Suppressor macrophage (primary cell): Measurements from ENCODE around the gene ATP6V1D.
"Not testable (repeated sequence)": the region's sequence is repeated elsewhere in the genome, so short reads cannot be mapped to it uniquely, and the experiment has no call there.

Experiments
- DNase-seq, 4 experiments: peaks; one replicate each; pipeline ENCODE4 v3.0.0-alpha.2; 2020 to 2022

Gene ATP6V1D

GRCh38 chr14:67370830-67371229 is 11.2 kb upstream of the ATP6V1D start:
- no peak for DNase-seq

GRCh38 chr14:67365476-67365875 is 5.9 kb upstream of the ATP6V1D start:
- no peak for DNase-seq

GRCh38 chr14:67360470-67361206 is 1.0 kb upstream of the ATP6V1D start:
- no peak for DNase-seq

GRCh38 chr14:67358924-67359774 is 455 bp downstream of the ATP6V1D start:
- peak; percentile 18 to 36 (median 30) for DNase-seq

GRCh38 chr14:67357969-67358354 is 1.6 kb downstream of the ATP6V1D start:
- peak; percentile 20 to 54 (median 38) for DNase-seq

GRCh38 chr14:67357186-67357968 is 2.2 kb downstream of the ATP6V1D start:
- DNase-seq, result peak; percentile 26 to 60 (median 44)

DNA sequence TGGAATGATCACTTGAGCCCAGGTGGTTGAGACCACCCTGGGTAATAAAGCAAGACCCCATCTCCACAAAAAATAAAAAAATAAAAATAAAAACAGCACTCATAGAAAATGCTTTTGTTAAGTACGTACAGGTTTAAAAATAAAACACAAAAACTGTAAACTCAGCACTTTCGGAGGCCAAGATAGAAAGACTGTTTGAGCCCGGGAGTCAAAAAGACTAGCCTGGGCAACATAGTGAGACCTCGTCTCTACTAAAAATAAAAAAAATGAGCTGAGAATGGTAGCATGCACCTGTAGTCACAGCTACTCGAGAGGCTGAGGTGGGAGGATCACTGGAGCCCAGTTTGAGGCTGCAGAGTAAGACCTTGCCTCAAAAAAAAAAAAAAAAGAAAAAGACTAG is 7.5 kb downstream of the ATP6V1D start:
- no peak for DNase-seq

DNA sequence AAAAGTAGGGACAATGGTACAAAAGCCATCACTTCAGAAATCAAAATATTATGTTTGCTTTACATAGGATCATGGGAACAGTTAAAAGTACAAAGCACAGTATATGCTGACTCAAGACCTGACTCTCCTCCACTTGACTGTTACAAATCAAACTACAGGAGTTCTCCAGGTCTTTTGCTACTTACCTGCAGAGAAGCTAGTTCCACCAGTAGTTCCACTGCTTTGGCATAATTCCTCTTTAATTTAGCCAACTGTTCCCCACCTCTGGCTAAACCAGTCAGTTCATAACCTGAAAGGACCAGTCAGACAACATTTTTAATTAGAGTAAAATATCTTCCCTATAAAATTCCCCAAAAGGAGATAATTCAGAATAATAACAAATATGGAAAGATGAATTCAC is 14.0 kb downstream of the ATP6V1D start:
- DNase-seq, result no peak

DNA sequence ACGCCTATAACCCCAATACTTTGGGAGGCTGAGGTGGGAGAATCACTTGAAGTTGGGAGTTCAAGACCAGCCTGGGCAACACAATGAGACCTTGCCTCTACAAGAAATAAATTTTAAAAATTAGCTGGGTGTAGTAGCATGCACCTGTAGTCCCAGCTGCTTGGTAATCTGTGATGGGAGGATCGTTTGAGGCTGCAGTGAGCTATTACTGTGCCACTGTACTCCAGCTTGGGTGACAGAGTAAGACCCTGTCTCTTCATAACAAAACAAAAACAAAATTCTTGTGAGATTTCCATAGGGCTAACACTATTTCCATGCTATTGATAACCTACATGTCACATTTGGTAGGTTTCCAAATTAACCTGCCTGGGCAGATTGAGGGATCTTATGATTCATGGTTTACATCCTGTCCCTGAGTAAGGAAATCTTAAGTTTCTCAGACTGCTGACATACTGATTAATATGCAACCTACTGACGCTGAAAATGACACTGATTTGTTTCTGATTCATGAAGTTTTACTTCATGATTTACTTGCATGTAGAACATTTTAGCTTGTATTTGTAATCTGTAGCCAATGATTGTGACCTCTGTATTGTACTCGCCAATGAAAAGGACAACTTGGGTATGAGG is 15.9 kb downstream of the ATP6V1D start:
- no peak for DNase-seq

- not testable (repeated sequence) for DNase-seq
Measured at GRCh38 chr14:67341231-67341630, 18.4 kb downstream of the ATP6V1D start.

DNA sequence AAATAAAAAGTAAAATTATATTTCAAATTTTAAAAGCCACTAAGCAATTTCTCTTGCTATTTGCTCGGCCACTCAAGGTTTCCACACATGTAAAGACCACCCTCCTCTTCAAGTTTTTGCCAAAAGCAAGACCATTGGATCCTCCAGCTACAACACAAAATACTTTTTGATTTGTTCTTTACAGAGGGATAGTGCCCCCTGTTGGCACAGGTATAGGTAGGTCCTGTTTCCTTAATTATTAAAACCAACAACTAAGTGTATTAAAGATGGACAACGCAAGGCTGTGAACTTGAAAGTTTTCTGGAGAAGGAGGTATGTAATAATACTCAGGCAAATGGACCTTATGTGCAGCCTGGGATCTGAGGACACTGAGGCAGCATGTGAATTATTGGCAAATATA is 23.8 kb downstream of the ATP6V1D start:
- DNase-seq, result peak in 1 of 4 experiments; percentile 25

DNA sequence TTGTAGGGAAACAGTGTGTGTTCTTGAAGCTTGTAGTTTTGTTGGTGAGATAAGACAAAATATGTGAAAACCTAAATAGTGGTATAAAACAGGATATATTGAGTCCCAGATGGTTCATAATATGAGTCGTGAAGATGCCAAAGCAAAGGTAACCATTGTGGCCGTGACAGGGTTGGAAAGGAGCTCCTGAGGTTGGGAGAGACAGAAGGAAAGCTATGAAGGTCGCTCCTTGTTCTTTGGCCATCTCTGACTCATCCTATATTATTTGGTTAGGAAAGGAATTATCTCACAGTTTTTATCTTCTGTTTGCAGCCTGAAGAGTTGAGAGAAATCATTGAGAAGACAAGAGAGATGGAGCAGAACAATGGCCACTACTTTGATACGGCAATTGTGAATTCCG is 27.1 kb downstream of the ATP6V1D start:
- no peak for DNase-seq

GRCh38 chr14:67331368-67332125 is 28.1 kb downstream of the ATP6V1D start:
- DNase-seq, result no peak

DNA sequence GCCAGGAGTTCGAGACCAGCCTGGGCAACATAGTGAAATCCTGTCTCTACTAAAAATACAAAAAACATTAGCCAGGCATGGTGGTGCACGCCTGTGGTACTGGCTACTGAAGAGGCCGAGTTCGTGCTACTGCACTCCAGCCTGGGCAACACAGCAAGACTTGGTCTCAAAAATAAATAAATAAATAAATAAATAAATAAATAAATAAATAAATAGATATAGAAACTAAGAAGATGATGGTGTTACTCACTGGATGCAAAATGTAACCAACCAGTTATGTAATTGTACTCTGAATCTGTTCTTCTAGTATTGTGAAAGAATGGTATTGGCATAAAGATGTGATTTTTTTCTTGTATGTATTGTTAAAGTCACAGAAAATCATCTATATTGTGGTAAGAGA is 29.9 kb downstream of the ATP6V1D start:
- DNase-seq, result not testable (repeated sequence)

DNA sequence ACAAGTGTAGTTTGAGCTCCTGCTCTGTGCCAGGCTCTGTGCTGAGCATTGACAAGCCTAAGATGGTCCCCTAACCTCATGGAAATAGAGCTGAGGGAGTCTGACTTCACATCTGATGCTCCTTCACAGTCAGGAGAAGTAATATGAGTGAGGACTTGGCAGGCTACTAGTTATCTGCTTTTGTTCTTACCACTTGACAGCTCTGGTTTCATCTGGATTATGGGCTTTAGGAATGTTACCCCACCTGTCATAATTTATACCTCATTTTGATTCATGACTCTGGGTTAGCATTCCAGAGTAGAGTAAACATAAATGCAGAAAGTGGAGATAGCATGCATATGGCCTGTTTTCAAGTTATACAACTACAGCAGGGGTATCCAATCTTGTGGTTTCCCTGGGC is 40.5 kb downstream of the ATP6V1D start:
- DNase-seq, result no peak

- DNase-seq, result no peak
Measured at GRCh38 chr14:67317822-67318221, 41.8 kb downstream of the ATP6V1D start.

DNA sequence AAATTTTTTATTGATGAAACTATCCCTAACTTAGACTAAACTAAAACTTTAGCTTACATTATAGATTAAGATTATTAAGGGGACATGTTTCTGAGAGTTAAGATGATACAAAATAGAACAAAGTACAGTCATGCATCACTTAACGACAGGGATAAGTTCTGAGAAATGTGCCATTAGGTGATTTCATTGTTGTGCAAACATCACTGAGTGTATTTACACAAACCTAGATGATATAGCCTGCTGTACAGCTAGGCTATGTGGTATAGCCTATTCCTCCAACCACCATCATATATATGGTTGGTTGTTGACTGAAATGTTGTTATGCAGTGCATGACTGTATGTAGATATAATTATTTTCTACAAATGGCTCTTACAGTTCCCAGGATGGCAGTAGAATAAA is 46.5 kb downstream of the ATP6V1D start:
- no peak for DNase-seq

GRCh38 chr14:67311868-67312267 is 47.7 kb downstream of the ATP6V1D start:
- no peak for DNase-seq
